ENCODE data around the gene CHD9.
"Not testable (repeated sequence)": the region's sequence is repeated elsewhere in the genome, so short reads cannot be mapped to it uniquely, and the experiment has no call there.

The CHD9 gene

DNA sequence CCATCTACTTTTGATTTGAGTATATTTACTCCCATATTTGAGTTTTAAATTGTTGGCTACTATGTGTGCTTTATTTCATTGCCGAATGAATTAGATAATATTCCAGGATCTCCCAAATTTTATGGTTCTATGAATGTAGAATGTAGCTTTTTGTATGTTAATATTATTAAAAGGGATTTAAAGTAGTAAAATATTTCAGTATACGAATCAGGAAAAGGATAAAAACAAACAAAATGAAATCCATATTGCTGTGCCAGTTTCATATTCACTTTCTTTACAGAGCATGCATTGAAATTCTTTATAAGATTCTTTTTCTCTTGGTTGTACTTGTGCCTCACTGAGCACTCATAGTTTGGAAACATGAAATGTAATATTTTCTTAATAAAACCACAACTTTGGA lies 155.1 kb downstream of the CHD9 start:
- no peak for DNase-seq

GRCh38 chr16:53211253-53211652 lies 156.5 kb downstream of the CHD9 start:
- no peak for DNase-seq

- no peak for DNase-seq
Measured at GRCh38 chr16:53212893-53213223, 158.1 kb downstream of the CHD9 start.

- no peak for DNase-seq
Measured at GRCh38 chr16:53213542-53213941, 158.8 kb downstream of the CHD9 start.

DNA sequence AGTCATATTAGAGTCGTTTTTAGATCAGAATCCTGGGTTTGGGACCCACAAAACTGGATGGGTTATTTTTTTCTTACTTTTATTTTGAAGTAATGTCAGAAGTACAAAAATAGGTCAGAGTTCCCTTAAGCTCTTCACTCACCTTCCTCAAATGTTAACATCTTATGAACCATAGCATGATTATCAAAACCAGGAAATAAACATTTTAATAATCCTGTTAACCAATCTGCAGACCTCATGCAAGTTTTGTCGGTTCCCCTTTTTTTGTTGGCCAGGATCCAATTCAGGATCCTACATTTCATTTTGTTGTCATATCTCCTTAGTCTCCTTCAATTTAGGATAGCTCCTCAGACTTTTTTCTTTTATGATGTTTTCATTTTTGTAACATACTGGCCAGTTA lies 162.0 kb downstream of the CHD9 start:
- DNase-seq = no peak

GRCh38 chr16:53219371-53219770 lies 164.6 kb downstream of the CHD9 start:
- DNase-seq = no peak

GRCh38 chr16:53219795-53220454 lies 165.1 kb downstream of the CHD9 start:
- DNase-seq = no peak

DNA sequence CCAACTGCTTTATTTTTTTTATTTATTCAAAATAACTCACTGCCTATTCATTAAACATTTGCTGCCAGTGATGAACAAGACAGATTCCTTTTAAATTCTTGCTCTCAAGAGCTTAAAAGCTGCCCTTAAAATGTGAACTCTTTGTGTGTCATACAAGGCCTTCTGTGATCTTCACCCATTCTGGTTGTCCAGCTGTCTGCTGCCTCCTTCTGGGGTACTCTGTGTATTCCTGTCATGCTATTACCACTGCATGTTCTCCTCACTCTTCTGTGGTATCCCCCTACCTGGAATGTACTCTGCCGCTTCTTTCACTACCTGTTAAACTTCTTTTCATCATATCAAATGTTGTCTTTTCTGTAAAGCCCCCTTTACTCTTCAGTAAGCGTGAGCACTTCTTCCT lies 165.8 kb downstream of the CHD9 start:
- DNase-seq = no peak

DNA sequence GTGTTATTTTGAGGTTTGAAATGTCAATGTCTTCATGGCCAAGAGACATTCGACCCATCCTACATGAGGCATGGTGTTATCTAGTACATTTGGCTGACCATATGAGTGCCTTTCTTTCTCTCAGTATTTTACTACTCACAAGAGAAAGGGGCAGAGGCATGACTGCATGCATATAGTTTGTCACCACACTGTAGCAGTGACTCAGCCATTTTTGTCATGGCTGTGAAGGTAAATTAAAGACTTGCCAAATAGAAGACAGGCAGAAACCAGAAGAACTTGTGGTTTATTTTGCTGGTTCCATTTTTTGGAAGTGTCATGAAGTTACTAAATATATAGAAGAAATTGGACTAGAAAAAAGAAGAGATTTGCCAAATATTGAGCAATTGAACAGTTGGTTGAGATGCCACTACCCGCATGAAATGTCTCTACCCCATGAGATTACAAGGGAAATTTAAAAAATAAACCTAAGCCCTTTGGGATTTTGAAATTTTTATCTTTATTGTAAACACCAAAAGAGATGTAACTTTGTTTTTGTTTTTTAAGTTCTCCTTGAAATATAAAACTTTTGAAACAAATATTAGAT lies 170.3 kb downstream of the CHD9 start:
- no peak for DNase-seq

GRCh38 chr16:53232826-53233529 lies 178.2 kb downstream of the CHD9 start:
- no peak for DNase-seq

DNA sequence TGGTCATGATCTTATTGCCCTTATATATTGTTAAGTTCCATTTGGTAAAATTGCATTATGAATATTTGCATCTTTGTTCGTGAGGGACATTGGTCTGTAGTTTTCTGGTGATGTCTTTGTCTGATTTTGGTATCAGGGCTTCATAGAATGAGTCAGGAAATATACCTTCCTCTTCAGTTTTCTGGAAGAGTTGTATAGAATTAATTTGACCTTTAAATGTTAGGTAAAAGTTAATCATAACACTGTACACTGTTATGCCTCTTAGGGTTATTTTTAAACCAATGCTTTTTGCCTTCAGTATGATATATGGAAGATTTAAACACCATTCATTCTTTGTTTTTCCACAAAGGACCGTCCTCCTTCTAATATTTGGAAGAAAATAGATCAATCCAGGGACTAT lies 180.0 kb downstream of the CHD9 start:
- DNase-seq = no peak

DNA sequence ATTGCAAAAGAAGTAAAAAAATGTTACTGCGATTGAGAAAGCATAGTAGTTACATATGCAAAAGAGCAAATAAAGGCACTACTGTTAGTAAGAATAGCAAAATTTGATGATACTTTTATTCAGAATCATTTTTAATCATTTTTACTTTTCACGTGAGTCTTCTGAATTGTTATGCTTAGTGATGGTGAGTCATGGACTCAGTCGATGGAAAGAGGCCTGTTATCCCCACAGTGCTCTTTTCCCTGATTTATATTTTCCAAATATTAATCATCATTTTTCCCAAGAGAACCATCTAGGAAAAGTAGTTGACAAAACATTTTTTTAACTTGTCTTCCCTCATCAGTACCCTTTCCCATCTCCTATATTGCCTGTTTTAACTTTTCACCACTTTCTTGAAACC lies 181.1 kb downstream of the CHD9 start:
- DNase-seq = no peak

- DNase-seq = no peak
Measured at GRCh38 chr16:53249331-53249730, 194.5 kb downstream of the CHD9 start.

DNA sequence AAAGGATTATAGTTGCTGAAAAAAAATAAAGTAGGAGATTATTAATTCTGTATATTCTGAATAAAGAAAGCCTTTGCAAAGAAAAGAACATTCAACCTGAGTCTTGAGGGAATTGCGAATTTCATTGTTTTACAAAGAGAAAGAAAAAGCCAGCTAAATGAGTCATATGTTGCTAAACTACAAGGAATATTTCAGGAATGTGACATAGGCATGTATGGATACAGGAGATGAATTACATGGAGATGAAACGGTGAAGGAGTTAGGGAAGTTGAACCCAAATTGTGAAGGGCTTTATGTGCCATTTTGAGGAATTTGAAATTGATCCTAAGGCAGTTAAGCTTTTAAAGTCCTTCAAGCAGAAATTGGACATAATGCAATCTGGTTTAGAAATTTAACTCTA lies 202.2 kb downstream of the CHD9 start:
- DNase-seq = no peak

GRCh38 chr16:53258809-53259208 lies 204.0 kb downstream of the CHD9 start:
- no peak for DNase-seq

DNA sequence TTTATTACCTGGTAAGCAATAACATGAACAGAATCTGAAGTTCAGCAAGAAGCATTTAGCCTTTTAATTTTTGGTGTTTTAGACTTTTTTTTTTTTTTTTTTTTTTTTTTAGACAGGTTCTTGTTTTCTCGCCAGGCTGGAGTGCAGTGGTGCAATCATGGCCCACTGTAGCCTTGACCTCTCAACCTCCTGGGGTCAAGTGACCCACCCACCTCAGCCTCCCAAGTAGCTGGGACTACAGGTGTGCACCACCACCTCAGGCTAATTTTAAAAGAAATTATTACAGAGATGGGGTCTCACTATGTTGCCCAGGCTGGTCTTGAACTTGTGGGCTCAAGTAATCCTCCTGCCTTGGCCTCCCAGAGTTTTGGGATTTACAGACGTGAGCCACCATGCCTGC lies 206.5 kb downstream of the CHD9 start:
- DNase-seq = no peak

DNA sequence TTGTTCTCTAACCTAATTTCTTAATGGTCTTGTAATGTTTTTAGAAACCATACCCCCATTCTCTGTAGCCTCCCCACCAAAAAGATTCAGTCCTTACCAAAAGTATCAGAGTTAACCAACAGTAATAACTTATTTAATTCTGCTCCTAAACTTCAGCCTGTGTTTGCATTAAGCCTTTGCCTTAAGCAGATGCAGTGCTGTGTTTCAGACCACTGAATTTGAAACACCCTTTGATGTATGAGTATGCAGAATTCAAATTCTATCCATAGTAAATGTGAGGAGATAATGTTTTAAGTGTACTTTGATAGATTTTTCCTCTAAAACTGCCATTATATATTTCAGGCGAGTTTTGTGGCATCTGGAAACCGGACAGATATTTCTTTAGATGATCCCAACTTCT lies 207.9 kb downstream of the CHD9 start:
- DNase-seq = no peak

- no peak for DNase-seq
Measured at GRCh38 chr16:53266156-53266555, 211.4 kb downstream of the CHD9 start.

- DNase-seq = not testable (repeated sequence)
Measured at GRCh38 chr16:53278498-53278897, 223.7 kb downstream of the CHD9 start.

DNA sequence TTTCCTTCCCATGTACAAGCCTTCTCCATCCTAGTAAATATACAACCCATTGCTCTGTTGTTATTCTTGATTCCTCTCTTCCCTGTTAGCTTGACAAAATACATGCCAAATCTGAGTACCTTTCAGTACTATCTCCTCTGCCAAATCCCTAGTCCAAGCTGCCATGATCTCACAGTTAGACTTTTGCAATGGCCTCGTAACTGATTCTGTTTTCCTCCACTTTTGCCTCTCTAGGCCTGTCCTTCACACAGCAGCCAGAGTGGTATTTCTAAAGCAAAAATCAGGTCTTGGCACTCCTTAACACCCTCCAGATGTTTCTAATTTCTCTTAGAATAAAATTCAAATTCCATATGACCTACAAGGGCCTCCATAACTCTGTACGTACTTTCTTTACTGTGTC lies 226.5 kb downstream of the CHD9 start:
- DNase-seq = no peak

GRCh38 chr16:53281859-53282258 lies 227.1 kb downstream of the CHD9 start:
- no peak for DNase-seq

- DNase-seq = no peak
Measured at GRCh38 chr16:53282328-53282727, 227.5 kb downstream of the CHD9 start.

DNA sequence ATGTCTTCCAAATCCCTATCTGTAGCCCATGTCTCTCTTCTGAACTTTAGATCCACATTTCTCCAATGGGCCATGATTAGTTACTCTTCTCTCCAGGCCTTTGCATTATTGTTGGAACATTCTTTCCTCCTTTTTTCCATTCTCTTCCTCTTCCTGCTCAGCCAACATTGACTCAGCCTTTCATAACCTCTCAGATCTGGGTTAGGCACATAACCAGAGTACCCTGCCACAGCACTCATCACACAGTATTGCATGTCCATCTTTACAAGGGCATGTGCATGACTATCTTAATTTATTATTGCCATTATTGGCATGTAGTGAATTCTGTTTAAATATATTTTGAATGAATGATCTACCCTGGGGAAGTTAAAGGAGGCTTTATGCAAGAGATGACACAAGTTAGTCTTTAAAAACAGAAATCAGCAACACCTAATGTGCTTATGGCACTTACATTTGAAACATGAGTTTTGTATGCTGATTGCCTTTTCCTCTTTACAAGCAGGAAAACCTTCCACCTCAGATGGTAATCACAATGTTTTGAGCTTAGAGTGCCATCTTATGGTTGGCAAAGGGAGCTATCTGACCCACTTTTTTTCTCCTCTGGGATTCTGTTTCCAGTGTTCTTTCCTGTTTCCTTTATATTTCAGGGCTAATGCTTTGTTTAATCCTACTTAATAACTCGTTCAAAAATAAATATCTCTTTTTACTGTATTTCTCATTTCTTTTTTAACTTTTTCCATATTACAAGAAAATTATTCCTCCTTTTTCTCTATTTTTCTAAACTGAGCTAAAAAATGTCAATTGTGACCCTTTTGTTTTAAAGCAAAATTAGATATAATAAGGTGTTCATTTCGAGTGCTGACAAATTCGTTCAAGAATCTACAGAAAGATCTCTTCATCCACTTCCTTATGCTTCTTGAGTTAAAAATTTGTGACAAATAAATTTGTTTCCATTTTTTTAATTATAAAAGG lies 228.5 kb downstream of the CHD9 start:
- no peak for DNase-seq

DNA sequence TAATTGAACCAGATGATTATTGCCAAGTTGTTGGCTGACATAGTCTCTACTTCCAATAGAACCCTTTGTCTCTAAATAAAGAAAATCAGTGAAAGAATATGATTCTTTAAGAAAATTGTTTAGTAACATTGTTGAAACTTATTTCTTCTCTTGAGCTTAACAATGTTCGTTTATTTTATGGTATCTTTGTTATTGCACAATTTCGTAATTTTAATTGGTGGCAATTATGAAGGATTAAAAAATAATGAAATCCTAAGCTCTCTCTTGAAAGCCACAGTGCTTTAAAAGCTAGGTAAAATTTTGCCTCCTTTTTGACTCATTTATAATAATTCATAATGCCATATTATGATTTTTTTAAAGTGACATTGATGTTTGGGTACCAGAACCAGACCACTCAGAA lies 230.4 kb downstream of the CHD9 start:
- no peak for DNase-seq
